PC-9 (cell line): ENCODE results near the gene EPDR1.

Experiments used
- EZH2 ChIP-seq: fragments of 200-600 bp; sonication (generic); IDR thresholded peaks from 2 replicates; pipeline ENCODE4 v1.8.0; 2017; ENCODE audit warnings: antibody characterized with exemption, low read depth
- TF ChIP-seq, protein P1 (sequence below): fragments of 200-600 bp; sonication (generic); conservative IDR thresholded peaks from 2 replicates; pipeline ENCODE4 v1.6.1; 2017; ENCODE audit warnings: mixed run types, antibody characterized with exemption, mild to moderate bottlenecking, moderate library complexity

DNA sequence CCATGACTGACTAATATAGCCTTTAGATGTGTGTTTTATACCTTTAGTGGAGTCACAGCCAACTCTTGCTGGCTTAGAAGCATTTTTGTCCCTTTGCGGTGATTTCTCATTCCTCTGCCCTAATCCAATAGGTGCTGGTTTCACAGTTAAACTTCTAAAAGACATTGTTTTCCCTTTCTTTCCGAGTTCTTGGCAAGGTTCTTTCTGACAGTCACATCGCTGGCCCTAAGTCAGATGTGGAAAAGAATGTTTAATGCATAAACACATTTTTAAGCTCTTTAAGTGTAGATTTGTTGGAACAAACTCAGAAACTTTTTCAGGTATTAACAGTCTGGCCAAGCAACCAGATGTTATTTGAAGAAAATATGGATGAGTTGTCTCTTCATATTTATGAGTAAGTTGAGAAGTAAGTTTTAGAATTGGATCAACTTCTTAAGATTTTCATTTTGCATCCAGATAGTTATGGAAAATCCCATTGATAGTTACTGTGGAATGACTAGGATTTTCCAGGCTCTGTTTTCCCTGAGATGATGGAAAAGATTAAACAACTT is 4.1 kb downstream of the EPDR1 start:
- TF ChIP-seq, protein P1, sequence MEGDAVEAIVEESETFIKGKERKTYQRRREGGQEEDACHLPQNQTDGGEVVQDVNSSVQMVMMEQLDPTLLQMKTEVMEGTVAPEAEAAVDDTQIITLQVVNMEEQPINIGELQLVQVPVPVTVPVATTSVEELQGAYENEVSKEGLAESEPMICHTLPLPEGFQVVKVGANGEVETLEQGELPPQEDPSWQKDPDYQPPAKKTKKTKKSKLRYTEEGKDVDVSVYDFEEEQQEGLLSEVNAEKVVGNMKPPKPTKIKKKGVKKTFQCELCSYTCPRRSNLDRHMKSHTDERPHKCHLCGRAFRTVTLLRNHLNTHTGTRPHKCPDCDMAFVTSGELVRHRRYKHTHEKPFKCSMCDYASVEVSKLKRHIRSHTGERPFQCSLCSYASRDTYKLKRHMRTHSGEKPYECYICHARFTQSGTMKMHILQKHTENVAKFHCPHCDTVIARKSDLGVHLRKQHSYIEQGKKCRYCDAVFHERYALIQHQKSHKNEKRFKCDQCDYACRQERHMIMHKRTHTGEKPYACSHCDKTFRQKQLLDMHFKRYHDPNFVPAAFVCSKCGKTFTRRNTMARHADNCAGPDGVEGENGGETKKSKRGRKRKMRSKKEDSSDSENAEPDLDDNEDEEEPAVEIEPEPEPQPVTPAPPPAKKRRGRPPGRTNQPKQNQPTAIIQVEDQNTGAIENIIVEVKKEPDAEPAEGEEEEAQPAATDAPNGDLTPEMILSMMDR, result no peak
- TF ChIP-seq EZH2, result no peak
